DMS53 treated with DMSO at 0.1 percent for 48 hours (cell line): ENCODE data around the gene TENM3.

ENCODE experiments used
- DNase-seq: peaks from one replicate; lab custom pipeline; 2025; ENCODE audit not compliant: unreplicated experiment; lab: John Stamatoyannopoulos, UW

TENM3 gene

DNA sequence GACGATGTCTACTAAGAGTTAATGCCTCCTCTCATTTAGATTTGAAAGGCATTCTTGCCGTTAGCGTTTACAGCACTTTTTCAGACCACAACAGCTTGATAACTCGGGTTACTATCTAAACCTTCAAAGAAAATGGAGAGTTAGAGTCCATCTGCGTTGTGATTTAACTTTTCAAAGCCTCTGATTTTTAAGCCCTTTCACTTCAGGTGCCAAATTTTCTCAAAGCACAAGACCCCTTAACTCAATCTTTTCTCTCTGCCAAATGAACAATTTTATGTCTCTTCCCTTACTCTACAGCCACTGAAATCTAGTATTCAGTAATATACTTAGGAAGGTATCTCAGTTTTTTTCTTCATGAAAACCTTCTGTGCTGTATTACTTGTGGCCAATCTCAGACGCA, 310.5 kb downstream of the TENM3 start:
- no peak for DNase-seq

DNA sequence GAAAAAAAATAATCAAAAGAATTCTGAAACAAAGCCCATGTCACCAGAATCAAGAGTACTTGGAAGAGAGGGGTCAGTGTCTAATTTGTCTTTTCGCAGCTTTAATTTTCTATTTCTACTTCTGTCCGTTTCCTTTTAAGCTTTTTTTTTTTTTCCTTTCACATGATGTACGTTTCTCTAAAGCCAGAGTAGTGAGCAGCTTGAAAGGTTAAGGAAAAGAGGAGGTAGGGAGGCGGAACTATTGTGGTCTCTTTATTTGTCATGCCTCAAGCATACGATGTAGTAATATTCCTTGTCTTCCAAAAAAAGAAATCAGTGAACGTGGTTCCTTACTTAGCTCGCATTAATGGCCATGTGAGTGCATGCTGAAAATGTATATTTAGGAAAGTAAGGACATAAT, 311.5 kb downstream of the TENM3 start:
- no peak for DNase-seq

DNA sequence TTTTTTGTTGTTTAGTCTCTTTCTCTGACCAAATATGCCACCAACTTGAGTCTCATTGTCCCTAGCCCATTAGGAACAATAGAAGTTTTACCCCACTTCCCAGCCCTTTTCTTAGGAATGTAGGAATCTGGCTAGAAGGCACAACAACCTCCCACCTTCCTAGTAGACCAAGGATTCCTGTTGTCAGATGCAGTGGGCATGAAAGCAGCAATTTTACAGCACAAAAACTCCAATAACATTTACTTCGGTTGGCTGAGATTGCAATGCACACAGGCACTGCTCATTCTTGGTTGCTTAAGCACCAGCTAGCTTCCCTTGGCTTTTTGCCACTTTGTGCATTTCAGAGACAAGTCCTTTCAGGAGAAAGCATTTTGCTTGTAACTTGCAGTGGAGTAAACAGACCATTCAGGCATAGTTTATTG, 312.8 kb downstream of the TENM3 start:
- no peak for DNase-seq

DNA sequence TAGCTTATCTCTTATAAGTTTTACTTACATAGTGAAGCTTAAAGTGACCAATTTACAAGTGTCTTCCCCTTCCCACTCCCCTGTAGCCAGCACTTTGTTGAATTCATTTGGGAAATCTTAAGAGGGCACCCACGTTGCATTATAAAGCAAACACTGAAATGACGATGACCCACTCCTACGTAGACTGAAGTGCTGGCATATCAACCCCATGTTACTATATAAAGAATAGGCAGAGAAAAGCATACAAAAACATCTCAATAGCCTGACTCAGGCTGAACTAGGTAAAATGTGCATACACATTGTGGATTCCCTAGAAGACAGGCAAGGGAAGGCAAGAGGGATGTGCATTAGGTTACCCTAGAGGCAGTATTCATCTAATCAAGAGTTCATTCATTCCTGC, 313.4 kb downstream of the TENM3 start:
- peak; percentile 60 for DNase-seq

DNA sequence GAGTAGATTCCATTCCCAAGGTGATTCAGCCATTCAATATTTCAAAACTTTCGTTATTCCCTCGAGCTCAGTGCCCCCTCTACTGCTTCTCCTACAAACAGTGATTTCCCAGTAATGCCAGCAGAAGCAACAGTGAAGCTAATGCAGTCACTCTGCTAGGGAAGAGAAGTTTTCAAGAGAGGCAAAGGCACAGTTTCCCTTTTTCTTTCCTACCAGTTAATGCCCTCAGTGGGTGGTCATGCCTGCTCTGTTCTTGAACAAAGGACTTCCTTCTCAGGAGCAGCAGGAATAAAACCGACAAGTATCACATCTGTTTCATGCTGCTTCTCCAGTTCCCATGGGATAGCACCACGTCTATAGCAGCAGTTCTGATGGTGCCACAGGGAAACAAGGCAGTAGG, 317.2 kb downstream of the TENM3 start:
- no peak for DNase-seq

DNA sequence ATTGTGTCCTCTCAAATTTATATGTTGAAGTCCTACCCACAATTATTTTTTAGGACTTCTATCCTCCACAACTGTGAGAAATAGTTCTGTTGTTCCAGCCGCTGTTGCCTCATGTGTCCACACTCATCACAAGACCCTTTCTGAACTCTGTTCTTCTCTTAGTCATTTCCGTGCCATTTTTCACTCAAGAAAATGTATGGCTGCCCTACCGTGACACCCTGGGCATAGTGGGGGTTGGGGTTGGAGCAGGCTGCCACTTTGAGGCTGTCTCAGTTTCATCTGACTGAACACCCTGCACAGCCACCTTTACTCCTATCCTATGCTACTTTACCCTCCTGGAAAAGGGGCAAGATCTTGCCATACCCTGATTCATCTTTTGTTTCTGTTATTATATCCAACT, 319.1 kb downstream of the TENM3 start:
- DNase-seq, result no peak

DNA sequence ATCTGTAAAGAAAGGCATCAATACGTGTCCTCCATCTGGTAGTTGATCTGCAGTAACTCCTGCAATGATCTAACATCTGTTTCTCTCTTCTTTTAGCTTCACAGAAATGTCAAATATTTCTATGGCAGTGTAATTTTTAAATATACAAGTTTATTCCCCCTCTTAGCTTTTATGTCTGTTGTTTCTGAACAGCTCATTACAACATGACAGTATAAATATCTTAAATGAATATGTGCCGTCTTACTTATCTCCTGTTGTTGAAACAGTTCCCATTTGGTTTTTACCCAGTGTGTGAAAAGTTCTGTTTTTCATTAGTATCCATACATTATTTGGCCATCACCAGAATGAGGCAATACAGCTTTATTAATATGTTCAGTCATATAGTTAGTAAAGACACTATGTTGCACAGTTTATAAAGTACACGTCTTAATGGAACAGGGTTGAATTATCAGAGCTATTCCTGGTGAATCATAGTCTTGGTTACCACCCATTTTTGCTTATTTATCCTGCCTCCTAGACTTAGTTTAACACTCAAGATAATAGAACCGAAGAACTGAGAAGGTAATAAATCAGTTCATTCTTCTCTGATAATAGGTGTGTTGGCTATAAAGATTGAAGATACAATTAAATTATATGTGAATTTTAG, 321.6 kb downstream of the TENM3 start:
- no peak for DNase-seq

DNA sequence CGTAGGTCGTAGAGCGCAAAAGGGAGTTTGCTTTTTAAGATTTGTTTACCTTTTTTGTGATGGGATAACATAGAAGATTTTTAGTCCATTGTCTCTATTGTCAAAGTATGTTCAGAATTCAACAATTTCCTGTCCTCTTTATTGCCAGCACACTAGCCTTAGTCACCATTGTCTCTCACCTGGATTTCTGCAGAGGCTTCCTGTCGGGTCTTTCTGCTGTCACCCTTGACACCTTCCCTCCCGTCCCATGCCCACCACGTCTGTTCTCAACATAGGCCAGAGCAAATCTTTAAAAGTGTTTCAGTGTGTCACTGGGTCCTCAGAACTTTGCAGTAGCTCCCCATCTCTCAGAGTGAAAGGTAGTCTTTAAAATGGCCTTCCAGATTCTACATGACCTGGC, 323.9 kb downstream of the TENM3 start:
- DNase-seq, result no peak

DNA sequence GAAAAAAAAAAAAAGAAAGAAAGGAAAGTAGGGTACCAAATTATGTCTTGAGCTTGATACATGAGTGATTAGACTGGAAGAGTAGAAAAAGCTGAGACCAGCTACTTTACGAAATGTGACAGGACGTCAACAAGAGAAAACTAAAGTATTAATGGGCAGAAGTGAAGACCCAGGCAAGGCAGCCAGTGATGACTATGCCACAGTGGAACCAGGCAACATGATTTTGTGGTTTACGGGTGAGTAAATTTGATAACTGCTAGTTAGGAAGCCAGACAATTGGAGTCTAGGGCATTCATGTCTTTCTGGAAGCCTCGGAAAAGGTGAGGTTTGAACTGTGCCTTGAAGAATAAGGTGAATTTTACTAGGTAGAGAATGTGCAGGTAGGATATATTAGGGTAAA, 326.4 kb downstream of the TENM3 start:
- DNase-seq, result no peak

DNA sequence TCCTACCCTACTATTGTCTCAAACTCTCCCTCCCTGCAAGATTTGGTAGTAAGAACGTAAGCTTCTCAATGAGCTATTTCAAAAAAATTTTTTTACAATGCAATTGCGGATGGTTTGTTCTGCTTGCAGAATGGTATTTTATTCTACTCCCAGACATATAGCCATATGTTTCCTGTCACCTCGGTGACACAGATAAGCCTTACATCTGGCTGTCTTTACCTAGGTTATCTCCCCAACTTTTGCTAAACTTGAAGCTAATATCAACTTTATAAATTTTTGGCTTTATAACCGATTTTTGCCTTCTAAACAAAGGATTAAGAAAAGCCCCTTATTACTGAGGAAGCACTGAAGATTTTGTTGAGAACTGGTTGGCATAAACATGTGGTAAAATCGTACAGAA, 331.5 kb downstream of the TENM3 start:
- DNase-seq, result no peak

DNA sequence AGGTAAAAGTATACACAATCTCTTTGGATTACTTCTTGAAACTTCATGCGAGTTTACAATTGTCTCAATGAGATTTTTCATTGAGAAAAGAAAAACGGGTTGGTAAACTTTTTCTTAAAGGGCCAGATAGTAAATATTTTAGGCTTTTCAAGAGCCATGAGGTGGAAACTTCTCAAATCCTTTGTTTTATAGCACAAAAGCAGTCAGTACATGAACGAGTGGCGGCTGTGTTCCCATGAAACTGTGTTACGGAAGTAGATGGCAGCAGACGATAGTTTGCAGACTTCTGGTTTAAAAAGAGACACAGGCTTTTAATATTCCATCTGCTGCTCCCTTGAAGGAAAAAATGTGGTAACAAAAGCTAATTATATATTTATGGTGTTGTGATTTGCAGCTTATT, 332.0 kb downstream of the TENM3 start:
- DNase-seq, result no peak

DNA sequence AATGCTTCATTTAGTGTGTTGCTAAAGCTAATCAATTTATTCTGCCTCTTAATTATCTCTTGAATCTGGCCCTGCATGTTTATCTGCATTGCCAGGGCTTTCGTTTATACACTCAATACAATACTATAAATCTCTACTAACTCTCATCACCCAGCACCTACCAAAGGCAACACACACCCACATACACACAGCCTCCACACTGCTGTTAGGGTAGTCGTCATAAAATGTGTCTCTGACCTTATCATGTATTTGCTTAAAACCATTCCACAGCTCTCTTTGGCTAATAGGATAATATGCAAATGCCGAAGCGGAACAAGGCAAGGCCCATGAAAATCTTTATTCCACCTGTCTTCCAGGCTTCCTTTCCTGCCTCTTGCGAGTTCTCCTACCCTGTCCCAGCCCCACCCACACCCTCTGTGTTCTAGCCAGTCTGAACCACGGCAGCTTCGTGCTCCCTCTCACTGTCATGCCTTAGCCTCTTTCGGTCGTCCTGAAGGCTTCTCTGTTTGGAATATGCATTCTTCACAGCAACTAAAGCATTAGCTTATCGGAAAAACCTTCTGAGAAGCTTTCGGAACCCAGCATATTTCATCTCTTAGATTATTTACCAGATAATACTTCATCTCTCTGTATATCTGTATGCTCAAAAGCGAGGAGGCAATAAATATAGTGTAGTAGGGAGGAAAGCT, 333.5 kb downstream of the TENM3 start:
- DNase-seq, result no peak

DNA sequence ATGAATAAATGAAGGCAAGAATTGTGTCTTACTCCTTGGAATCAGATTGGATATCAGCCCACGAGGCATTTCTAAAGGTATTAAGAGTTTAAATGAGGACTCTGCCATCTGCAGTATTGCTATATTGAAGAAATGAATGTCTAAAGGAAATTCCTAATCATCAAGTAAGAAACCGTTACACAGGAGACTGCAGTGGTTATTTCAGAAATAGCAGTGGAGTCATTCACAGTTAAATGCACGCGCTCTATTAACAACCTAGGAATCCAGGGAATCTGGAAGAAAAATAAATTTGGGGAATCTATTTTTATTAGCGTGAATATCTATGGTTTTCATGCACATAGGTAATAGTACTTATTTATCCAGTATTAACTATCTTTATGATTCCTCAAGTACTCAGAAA, 334.2 kb downstream of the TENM3 start:
- DNase-seq, result no peak

DNA sequence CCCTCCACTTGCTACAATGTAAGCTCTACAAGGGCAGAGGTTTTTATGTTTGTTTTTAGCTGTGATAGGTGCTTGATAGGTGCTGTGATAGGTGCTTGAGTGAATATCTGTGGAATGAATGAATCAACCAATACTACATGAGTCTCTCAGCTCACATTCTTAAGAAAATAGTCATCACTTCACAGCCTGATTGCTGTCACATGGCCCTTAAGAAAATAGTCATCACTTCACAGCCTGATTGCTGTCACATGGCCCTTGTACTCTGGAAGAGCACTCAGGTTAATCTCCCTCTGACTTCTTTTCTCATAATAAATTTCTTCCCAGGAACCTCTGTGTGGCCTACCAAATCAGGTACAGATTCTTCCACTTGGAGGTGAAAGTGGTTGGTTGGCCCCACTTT, 335.2 kb downstream of the TENM3 start:
- DNase-seq, result no peak

DNA sequence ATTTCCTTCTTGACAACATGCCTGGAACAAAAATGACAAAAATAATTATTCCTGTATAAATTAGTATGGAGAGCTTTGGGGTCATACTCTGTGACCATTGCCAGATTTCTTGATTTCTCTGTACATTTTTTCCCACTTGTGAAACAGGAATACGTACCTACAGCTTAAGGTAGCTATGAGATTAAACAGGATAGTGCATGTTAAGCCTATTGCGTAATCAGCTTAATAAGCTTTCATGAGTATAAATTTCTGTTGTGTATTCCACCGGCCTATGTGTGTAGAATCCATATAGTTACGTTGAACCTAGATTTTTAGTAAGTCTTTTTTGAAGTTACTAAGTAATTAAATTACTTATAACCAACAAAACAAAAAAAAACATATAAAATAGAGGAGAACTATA, 339.0 kb downstream of the TENM3 start:
- DNase-seq, result no peak

DNA sequence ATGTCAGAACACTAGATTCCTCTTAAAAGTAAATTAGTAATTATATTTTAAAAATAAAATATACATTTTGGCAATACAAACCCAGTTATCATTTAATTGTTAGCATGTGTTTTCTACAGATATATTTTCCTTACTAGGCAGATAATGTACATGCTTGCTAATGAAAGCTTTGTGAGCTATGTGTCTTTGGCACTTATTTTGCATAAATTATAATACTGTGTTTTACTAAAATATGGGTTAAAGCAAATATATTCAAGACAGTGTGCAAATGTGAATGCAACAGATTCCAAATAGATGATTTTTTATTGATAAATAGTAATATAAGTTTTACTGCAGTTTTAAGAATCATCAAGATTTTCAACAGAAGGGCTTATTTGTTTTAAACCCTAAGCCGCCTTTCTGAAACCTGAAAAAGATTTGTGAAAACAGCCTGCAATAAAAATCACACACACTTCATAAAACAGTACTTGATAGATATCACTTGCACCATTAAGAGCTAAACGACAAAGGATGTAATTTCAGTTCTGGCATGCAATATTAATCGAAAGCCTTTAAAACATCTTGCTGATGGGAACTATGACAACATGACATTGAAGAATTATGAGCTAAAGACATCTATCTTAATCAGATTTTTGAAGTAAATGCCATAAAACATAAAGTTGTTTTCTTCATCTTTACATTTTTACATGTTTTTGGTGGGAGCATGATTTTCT, 340.7 kb downstream of the TENM3 start:
- DNase-seq, result no peak

DNA sequence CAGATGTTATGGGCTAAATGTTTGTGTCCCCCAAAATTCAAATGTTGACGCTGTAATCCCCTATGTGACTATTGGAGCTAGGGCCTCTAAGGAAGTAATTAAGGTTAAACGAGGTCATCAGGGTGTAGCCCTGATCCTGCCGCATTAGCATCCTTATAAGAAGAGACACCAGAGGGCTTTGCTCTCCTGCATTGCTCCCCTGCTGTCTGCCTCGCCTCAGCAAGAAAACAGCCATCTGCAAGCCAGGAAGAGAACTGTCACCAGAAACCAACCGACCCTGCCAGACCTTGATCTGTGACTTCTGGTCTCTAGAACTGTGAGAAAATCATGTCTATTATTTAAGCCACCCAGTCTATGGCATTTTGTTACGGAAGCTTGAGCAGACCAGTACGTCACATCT, 342.1 kb downstream of the TENM3 start:
- DNase-seq, result no peak

DNA sequence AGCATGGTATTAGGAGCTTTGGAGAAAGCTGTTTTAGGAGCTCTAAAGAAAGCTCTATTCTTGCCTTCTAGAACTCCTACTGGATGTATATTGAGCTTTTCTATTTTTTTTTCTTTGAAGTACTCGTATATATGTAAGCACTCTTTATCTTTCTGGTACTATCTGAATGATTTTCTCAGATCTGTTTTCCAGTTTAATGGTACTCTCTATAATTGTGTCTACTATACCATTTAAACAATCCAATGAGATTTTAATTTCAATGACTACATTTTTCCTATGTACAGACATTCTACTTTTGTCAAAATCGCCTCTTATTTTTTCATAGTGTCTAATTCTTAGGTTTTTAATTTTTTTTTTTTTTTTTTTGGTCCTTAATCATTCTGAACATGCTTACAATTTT, 345.9 kb downstream of the TENM3 start:
- no peak for DNase-seq

DNA sequence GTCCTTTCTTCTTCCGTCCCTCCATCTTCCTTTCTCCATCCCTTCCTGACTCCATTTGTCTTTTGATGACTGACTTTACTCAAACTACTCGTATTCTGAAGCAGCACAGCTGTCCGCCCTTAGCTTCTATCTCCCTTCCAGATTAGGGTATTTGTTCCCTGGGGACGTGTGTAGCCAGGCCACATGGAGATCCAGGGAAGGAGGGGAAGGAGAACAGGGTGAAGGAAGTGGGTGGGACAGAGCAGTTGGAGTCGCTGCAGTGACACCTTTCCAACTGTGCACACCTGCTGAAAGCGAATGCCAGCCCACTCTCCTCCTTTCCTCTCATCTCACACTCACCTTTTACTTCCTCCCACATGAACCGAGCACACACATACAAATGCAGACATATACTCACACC, 350.2 kb downstream of the TENM3 start:
- DNase-seq, result no peak

DNA sequence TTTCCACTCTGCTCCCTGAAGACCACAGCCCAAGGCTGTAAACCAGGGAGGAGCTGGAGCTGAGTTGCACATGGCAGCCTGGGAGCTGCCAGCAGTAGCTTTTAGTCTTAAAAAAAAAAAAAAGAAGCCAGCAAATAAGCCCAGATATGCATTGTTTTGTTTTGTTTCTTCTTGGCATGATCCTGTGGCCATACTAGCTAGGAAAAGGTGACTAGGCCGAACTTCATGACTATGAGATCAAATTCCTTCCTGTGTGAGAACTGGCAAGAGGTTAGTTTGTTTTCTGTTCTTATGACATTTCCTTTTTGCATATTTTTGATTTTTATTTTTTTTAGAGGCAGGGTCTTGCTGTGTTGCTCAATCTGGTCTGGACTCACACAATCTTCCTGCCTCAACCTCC, 350.7 kb downstream of the TENM3 start:
- no peak for DNase-seq

DNA sequence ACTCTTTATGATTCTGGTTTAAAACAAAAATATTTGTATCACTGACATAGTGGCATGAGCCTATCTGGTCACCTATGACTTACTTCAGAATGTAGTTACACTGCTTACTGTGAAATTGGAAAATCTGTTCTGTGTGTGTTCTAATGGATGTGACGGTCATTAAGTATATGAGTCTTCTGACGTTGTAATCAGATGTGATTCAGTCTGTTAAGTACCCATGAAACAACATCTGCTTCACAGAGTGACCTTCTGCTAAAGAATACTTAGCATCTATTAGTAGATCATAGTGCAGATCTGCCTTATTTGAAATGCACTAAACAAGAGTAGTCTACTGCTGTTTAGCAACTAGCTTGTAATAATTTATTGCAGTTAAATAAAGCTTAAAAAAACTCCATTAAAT, 356.9 kb downstream of the TENM3 start:
- DNase-seq, result no peak

DNA sequence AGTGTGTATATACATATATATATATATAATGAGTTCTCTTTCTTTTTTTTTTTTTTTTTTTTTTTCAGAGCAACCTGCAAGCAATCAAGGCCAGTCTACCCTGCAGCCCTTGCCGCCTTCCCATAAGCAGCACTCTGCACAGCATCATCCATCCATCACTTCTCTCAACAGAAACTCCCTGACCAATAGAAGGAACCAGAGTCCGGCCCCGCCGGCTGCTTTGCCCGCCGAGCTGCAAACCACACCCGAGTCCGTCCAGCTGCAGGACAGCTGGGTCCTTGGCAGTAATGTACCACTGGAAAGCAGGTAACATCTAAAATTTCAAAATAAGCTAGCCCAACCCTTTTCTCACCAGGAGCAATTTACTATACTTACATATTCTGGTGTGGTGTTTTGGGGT, 357.7 kb downstream of the TENM3 start:
- DNase-seq, result no peak
